Measurements from ENCODE around the gene TAF1D. TPM values are rescaled to one million over a fixed set of nuclear protein-coding genes. Genes with fewer than 3 reads are reported as not detected.

TAF1D gene
- polyA plus RNA-seq, 3 donors = 5.9 to 68.3 (median 7.4) TPM

DNA sequence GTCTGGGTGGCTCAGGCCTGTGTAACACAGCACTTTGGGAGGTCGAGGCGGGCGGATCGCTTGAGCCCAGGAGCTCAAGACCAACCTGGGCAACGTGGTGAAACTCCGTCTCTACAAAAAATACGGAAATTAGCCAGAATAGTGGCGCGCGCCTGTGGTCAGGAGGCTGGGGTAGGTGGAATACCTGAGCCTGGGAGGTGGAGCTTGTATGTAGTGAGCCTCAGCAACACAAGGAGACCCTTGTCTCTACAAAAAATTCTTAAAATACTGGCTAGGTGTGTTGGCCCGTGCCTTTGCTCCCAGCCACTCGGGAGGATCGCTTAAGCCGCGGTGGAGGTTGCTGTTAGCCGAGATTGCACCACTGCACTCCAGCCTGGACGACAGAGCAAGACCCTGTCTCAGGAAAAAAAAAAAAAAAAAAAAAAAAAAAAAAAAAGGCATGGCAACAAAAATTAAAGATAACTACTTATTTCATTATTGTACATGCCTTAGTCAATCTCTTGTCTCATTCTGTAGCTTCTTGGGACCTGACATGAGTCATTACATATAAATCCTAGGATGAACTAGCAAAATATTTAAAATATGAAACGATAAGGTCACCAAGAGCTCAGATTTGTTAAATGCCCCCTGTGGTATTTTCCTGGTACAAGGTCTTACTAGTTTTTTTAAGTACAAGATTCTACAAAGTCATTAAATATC lies 1.1 kb downstream of the TAF1D start:
- Histone ChIP-seq H3K27ac (ENCODE audit: low read depth in 1 of 2, low read length in 2 of 2) (peak overlapping the region; percentile 43 to 97), H3K4me2 (replicated peaks; ENCODE audit: extremely low read depth, low read length, poor library complexity, severe bottlenecking) (peak overlapping the region; percentile 93), H3K4me1 (ENCODE audit: control insufficient read depth in 1 of 2, insufficient read depth in 2 of 2, low read length in 2 of 2) (peaks cover 34 to 40% of the 10 kb centered on the region in 2 donors), H4K20me1 (ENCODE audit: insufficient read depth, low read length) (peaks cover 53% of the 10 kb centered on the region), H3K9ac (ENCODE audit: insufficient read depth, low read length, poor library complexity, severe bottlenecking) (peak overlapping the region; percentile 4), H3K4me3 (replicated peaks in 1 of 3; ENCODE audit: low read depth in 2 of 3, low read length in 3 of 3) (peak overlapping the region; percentile 64 to 97 (median 73)), H2AFZ (ENCODE audit: insufficient read depth, low read depth, low read length, poor library complexity, severe bottlenecking) (peak overlapping the region; percentile 93), H3K27me3 (ENCODE audit: control insufficient read depth in 2 of 2, insufficient read depth in 2 of 2, low read length in 2 of 2) (no peaks in the 10 kb centered on the region), H3K36me3 (replicated peaks in 1 of 2; ENCODE audit: control insufficient read depth in 1 of 2, insufficient read depth in 2 of 2, low read length in 2 of 2) (peaks cover 46 to 54% of the 10 kb centered on the region in 2 donors), H3K79me2 (ENCODE audit: insufficient read depth, low read length) (peaks cover 89% of the 10 kb centered on the region), H3K9me3 (replicated peaks in 1 of 2; ENCODE audit: control insufficient read depth in 1 of 2, insufficient read depth in 1 of 2, low read length in 2 of 2) (no peaks in the 10 kb centered on the region)
- DNase-seq = peak in 2 of 3 donors; percentile 23 to 46
- peak overlapping the region; percentile 99 for H3K4me3 Mint-ChIP-seq
- H3K36me3 Mint-ChIP-seq = peaks cover 46 to 48% of the 10 kb centered on the region in 2 donors
- H3K4me1 Mint-ChIP-seq = peaks cover 51% of the 10 kb centered on the region
- peaks cover 0 to 2% (median 0%) of the 10 kb centered on the region in 3 donors for H3K27me3 Mint-ChIP-seq (ENCODE audit: low read depth in 3 of 3)
- H3K9me3 Mint-ChIP-seq = peaks cover 0 to 5% (median 0%) of the 10 kb centered on the region in 7 donors
- H3K27ac Mint-ChIP-seq = peak overlapping the region; percentile 97 to 100 (median 99)
- 13% methylated on average over 4 of the region's 18 CpGs for WGBS (ENCODE audit: insufficient coverage)
- TF ChIP-seq CTCF (IDR thresholded peaks at IDR 0.05) = no peak
- intact Hi-C loops (cut with micrococcal nuclease) = loop anchor here (5.0 to 10.0 kb wide), 4 partner anchors 42 to 545 kb away; partner anchors contain the start of genes MED17 (in 2 of the 2) and SLC36A4 (in 2 of the 2)

DNA sequence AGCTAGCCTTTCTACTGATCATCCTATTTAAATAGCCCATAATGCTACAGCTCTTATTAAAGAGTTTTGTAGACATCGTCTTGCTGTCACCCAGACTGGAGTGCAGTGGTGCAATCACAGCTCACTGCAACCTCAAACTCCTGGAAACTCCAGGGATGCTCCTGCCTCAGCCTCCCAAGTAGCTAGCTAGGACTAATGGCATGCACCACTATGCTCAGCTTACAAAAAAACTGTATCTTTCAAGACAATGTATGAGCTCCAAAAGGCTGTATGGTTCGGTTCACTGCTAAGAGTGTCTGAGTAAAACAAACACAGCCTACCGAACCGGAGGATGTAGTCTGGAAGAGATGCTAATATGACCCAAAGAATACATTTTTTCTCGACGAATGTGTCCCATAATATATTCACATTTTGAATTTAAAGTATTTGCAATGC lies 2.6 kb downstream of the TAF1D start:
- Histone ChIP-seq H2AFZ (ENCODE audit: insufficient read depth, low read depth, low read length, poor library complexity, severe bottlenecking) (no peak overlapping the region), H3K79me2 (ENCODE audit: insufficient read depth, low read length) (peaks cover 91% of the 10 kb centered on the region), H3K9ac (ENCODE audit: insufficient read depth, low read length, poor library complexity, severe bottlenecking) (no peak overlapping the region), H3K9me3 (replicated peaks in 1 of 2; ENCODE audit: control insufficient read depth in 1 of 2, insufficient read depth in 1 of 2, low read length in 2 of 2) (no peaks in the 10 kb centered on the region), H3K27me3 (ENCODE audit: control insufficient read depth in 2 of 2, insufficient read depth in 2 of 2, low read length in 2 of 2) (no peaks in the 10 kb centered on the region), H4K20me1 (ENCODE audit: insufficient read depth, low read length) (peaks cover 67% of the 10 kb centered on the region), H3K4me3 (replicated peaks in 1 of 3; ENCODE audit: low read depth in 2 of 3, low read length in 3 of 3) (peak overlapping the region in 1 of 3 experiments; percentile 97), H3K36me3 (replicated peaks in 1 of 2; ENCODE audit: control insufficient read depth in 1 of 2, insufficient read depth in 2 of 2, low read length in 2 of 2) (peaks cover 61 to 67% of the 10 kb centered on the region in 2 donors), H3K4me1 (ENCODE audit: control insufficient read depth in 1 of 2, insufficient read depth in 2 of 2, low read length in 2 of 2) (peaks cover 32 to 40% of the 10 kb centered on the region in 2 donors), H3K27ac (ENCODE audit: low read depth in 1 of 2, low read length in 2 of 2) (no peak overlapping the region), H3K4me2 (replicated peaks; ENCODE audit: extremely low read depth, low read length, poor library complexity, severe bottlenecking) (no peak overlapping the region)
- H3K4me3 Mint-ChIP-seq = peak overlapping the region in 1 of 2 donors; percentile 12
- peaks cover 59 to 60% of the 10 kb centered on the region in 2 donors for H3K36me3 Mint-ChIP-seq
- TF ChIP-seq CTCF (IDR thresholded peaks at IDR 0.05) = no peak
- DNase-seq = no peak
- H3K27ac Mint-ChIP-seq = peak overlapping the region in 3 of 7 donors; percentile 18 to 83 (median 71)
- intact Hi-C loops (cut with micrococcal nuclease) = no loop called here
- 53% methylated on average over 2 of the region's 6 CpGs for WGBS (ENCODE audit: insufficient coverage)
- peaks cover 51% of the 10 kb centered on the region for H3K4me1 Mint-ChIP-seq
- peaks cover 0 to 5% (median 0%) of the 10 kb centered on the region in 7 donors for H3K9me3 Mint-ChIP-seq
- peaks cover 0 to under 1% (median 0%) of the 10 kb centered on the region in 3 donors for H3K27me3 Mint-ChIP-seq (ENCODE audit: low read depth in 3 of 3)

Measured in CD14-positive monocyte (primary cell).